Left cardiac atrium (tissue), 4 donors: ENCODE results near the gene KCMF1. TPM values are rescaled to one million over a fixed set of nuclear protein-coding genes. Genes with fewer than 3 reads are reported as not detected.

Source experiments
- ATAC-seq, 2 donors: fragments of 200-7000 bp; cut with Tn5 transposase; one replicate each; pipeline ENCODE4 v1.9.1; 2020; ENCODE audit warnings: mild to moderate bottlenecking in 2 of 2, moderate library complexity in 2 of 2
- DNase-seq: peaks from one replicate; pipeline ENCODE4 v3.0.0-alpha.2; 2020
- intact Hi-C, 2 donors: fragments of 100-400 bp; cut with DNase I; formaldehyde crosslinking; loops; one replicate each; pipeline versions ENCODE4 v1.14.1 to v1.15.1; 2022 to 2023
- total RNA-seq, 2 donors: library from RNA; stranded (reverse); fragmentation: NEBNext Ultra II Directional; extraction: Animal tissue kit (Norgen Biotek cat#: 25700); gene quantifications; one replicate each; pipeline ENCODE4 v1.2.1, GENCODE V29; 2021
- donor health status: DM: no; HTN: yes; CAD: no.
- donor health status: DM: no; HTN: yes; CAD: no; lungs with severe emphysema.
- donor health status: DM: yes; HTN: yes; CAD: no.
- donor health status: Dilated cardiomyopathy.

Gene KCMF1
- total RNA-seq, 2 donors from 2014 or later = 71.2 to 81.0 TPM

- no peak for DNase-seq
- ATAC-seq = no peak
- intact Hi-C loops = no loop called here
Observed at GRCh38 chr2:85106489-85107180, 135.7 kb downstream of the KCMF1 start.

Other genes starting within 250 kb of the KCMF1 start
- 1 to 10 TPM in 1 of 2 donors, under 1 TPM in 1; 0.91 to 1.3 TPM for gene TRABD2A, start 90.1 kb upstream of the KCMF1 start, total RNA-seq
- gene TMSB10, start 65.5 kb upstream of the KCMF1 start, total RNA-seq = 100 to 1,000 TPM; 751 to 893 TPM
- 10 to 100 TPM; 17.1 to 17.3 TPM for gene TCF7L1, start 162.2 kb downstream of the KCMF1 start, total RNA-seq